GM23338 (cell line): ENCODE results near the gene KCNK17.

ENCODE experiments used
- CREB1 ChIP-seq: fragments of 250-450 bp; sonication (Bioruptor Pico); IDR thresholded peaks from 2 replicates; pipeline ENCODE4 v1.5.0; 2020; ENCODE audit warnings: low read depth, mild to moderate bottlenecking, moderate library complexity
- EZH2 ChIP-seq: fragments of 200-600 bp; sonication (generic); IDR thresholded peaks from one replicate; pipeline ENCODE4 v1.8.0; 2017; ENCODE audit warnings: antibody characterized with exemption, mild to moderate bottlenecking, low read depth; ENCODE audit not compliant: unreplicated experiment
- EZH2phosphoT487 ChIP-seq: fragments of 200-600 bp; sonication (generic); IDR thresholded peaks from one replicate; pipeline ENCODE4 v1.8.1; 2018; ENCODE audit warnings: antibody characterized with exemption; ENCODE audit not compliant: unreplicated experiment
- JUNB ChIP-seq: IDR thresholded peaks from one replicate; pipeline ENCODE4 v1.6.1; 2016; ENCODE audit warnings: antibody characterized with exemption; ENCODE audit not compliant: unreplicated experiment
- POLR2AphosphoS5 ChIP-seq: IDR thresholded peaks from 2 replicates; pipeline ENCODE4 v1.6.1; 2016; ENCODE audit warnings: antibody characterized with exemption, low read depth
- STAT1 ChIP-seq: IDR thresholded peaks from one replicate; pipeline ENCODE4 v1.6.1; 2016; ENCODE audit warnings: antibody characterized with exemption; ENCODE audit not compliant: unreplicated experiment
- TF ChIP-seq, protein P1 (sequence below), 2 experiments: fragments of 200-600 bp in 1 of 2; sonication (generic) in 1 of 2; conservative IDR thresholded peaks; 2 replicates each; pipeline versions ENCODE4 v1.5.1 to v1.6.1; 2016 to 2017; ENCODE audit warnings: antibody characterized with exemption in 2 of 2, low read depth in 2 of 2, mild to moderate bottlenecking in 2 of 2, moderate library complexity in 1 of 2
- TF ChIP-seq, protein P2 (sequence below): IDR thresholded peaks from one replicate; pipeline ENCODE4 v1.6.1; 2018; ENCODE audit warnings: antibody characterized with exemption; ENCODE audit not compliant: unreplicated experiment

DNA sequence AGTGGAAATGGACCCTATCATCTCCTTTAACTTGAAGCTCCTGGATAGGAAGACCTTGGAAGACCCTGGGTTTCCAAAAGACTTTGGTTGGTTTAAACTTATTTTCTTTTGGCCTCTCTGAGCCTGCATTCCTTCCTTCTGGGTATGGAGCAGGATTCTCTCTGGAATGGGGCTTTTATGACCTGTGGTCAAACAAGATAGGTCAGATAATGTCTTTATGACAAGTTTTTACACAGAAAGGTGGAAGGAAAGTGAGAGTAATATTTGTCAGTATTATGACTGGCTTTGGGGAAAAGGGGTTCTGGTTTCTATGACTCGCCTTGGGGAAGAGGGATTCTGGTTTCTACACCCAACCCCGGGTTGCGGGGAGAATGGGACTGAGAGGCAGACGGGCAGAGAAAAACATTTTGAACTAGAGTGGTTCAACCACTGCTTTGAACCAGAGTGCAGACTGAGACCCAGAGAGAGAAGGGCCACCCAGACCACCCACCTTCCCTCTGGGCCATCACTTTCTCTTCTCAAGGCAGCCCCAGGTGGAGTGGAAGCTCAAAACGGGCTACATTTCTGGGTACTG, 47.4 kb downstream of the KCNK17 start:
- TF ChIP-seq, protein P1, sequence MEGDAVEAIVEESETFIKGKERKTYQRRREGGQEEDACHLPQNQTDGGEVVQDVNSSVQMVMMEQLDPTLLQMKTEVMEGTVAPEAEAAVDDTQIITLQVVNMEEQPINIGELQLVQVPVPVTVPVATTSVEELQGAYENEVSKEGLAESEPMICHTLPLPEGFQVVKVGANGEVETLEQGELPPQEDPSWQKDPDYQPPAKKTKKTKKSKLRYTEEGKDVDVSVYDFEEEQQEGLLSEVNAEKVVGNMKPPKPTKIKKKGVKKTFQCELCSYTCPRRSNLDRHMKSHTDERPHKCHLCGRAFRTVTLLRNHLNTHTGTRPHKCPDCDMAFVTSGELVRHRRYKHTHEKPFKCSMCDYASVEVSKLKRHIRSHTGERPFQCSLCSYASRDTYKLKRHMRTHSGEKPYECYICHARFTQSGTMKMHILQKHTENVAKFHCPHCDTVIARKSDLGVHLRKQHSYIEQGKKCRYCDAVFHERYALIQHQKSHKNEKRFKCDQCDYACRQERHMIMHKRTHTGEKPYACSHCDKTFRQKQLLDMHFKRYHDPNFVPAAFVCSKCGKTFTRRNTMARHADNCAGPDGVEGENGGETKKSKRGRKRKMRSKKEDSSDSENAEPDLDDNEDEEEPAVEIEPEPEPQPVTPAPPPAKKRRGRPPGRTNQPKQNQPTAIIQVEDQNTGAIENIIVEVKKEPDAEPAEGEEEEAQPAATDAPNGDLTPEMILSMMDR (conservative IDR thresholded peaks at IDR 0.05; ENCODE audit: low read depth in 2 of 2): no peak
- no peak for TF ChIP-seq POLR2AphosphoS5
- no peak for TF ChIP-seq EZH2phosphoT487
- TF ChIP-seq STAT1: no peak
- TF ChIP-seq, protein P2, sequence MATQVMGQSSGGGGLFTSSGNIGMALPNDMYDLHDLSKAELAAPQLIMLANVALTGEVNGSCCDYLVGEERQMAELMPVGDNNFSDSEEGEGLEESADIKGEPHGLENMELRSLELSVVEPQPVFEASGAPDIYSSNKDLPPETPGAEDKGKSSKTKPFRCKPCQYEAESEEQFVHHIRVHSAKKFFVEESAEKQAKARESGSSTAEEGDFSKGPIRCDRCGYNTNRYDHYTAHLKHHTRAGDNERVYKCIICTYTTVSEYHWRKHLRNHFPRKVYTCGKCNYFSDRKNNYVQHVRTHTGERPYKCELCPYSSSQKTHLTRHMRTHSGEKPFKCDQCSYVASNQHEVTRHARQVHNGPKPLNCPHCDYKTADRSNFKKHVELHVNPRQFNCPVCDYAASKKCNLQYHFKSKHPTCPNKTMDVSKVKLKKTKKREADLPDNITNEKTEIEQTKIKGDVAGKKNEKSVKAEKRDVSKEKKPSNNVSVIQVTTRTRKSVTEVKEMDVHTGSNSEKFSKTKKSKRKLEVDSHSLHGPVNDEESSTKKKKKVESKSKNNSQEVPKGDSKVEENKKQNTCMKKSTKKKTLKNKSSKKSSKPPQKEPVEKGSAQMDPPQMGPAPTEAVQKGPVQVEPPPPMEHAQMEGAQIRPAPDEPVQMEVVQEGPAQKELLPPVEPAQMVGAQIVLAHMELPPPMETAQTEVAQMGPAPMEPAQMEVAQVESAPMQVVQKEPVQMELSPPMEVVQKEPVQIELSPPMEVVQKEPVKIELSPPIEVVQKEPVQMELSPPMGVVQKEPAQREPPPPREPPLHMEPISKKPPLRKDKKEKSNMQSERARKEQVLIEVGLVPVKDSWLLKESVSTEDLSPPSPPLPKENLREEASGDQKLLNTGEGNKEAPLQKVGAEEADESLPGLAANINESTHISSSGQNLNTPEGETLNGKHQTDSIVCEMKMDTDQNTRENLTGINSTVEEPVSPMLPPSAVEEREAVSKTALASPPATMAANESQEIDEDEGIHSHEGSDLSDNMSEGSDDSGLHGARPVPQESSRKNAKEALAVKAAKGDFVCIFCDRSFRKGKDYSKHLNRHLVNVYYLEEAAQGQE: no peak
- TF ChIP-seq EZH2: no peak
- no peak for TF ChIP-seq CREB1
- TF ChIP-seq JUNB: no peak
